ENCODE data around the gene XRCC4.
A peak's percentile ranks its signal among the peaks of the same experiment; 100 is the strongest.
"Not testable (repeated sequence)": the region's sequence is repeated elsewhere in the genome, so short reads cannot be mapped to it uniquely, and the experiment has no call there.

The XRCC4 gene

GRCh38 chr5:83285661-83286398, 208.5 kb downstream of the XRCC4 start:
- no peak for DNase-seq

GRCh38 chr5:83294246-83294645, 216.9 kb downstream of the XRCC4 start:
- DNase-seq = no peak

- DNase-seq = no peak
Observed at GRCh38 chr5:83299353-83299752, 222.0 kb downstream of the XRCC4 start.

- DNase-seq = peak in 1 of 2 experiments; percentile 17
Observed at GRCh38 chr5:83306572-83307241, 229.4 kb downstream of the XRCC4 start.

GRCh38 chr5:83312663-83313062, 235.3 kb downstream of the XRCC4 start:
- no peak for DNase-seq

- DNase-seq = no peak
Observed at GRCh38 chr5:83313436-83313835, 236.1 kb downstream of the XRCC4 start.

- no peak for DNase-seq
Observed at GRCh38 chr5:83321483-83322055, 244.2 kb downstream of the XRCC4 start.

- no peak for DNase-seq
Observed at GRCh38 chr5:83322273-83322924, 245.1 kb downstream of the XRCC4 start.

- no peak for DNase-seq
Observed at GRCh38 chr5:83323557-83324180, 246.3 kb downstream of the XRCC4 start.

GRCh38 chr5:83331842-83332241, 254.5 kb downstream of the XRCC4 start:
- no peak for DNase-seq

- DNase-seq = no peak
Observed at GRCh38 chr5:83337453-83338035, 260.2 kb downstream of the XRCC4 start.

- no peak for DNase-seq
Observed at GRCh38 chr5:83340511-83340918, 263.2 kb downstream of the XRCC4 start.

- DNase-seq = no peak
Observed at GRCh38 chr5:83341815-83342334, 264.5 kb downstream of the XRCC4 start.

GRCh38 chr5:83342465-83342864, 265.1 kb downstream of the XRCC4 start:
- DNase-seq = no peak

GRCh38 chr5:83343299-83343698, 266.0 kb downstream of the XRCC4 start:
- no peak for DNase-seq

GRCh38 chr5:83345423-83345822, 268.1 kb downstream of the XRCC4 start:
- DNase-seq = no peak

- DNase-seq = no peak
Observed at GRCh38 chr5:83348281-83348780, 271.0 kb downstream of the XRCC4 start.

- no peak for DNase-seq
Observed at GRCh38 chr5:83353231-83353630, 275.9 kb downstream of the XRCC4 start.

- no peak for DNase-seq
Observed at GRCh38 chr5:83353774-83354173, 276.4 kb downstream of the XRCC4 start.

GRCh38 chr5:83354958-83355357, 277.6 kb downstream of the XRCC4 start:
- no peak for DNase-seq

- DNase-seq = not testable (repeated sequence)
Observed at GRCh38 chr5:83355482-83356014, 278.2 kb downstream of the XRCC4 start.

GRCh38 chr5:83357621-83358231, 280.4 kb downstream of the XRCC4 start:
- no peak for DNase-seq

All from activated T-cell treated with anti-CD3 and anti-CD28 coated beads, Interleukin-2, amount 50 U/mL, for 48 hours (primary cell).